GM21367 (cell line): ENCODE results near the gene RASGEF1B.
"Not testable (repeated sequence)": the region's sequence is repeated elsewhere in the genome, so short reads cannot be mapped to it uniquely, and the experiment has no call there.

ENCODE experiments used
- ATAC-seq: cut with Tn5 transposase; IDR thresholded peaks from one replicate; pipeline ENCODE4 v1.9.1; 2021; ENCODE audit not compliant: unreplicated experiment

The RASGEF1B gene

DNA sequence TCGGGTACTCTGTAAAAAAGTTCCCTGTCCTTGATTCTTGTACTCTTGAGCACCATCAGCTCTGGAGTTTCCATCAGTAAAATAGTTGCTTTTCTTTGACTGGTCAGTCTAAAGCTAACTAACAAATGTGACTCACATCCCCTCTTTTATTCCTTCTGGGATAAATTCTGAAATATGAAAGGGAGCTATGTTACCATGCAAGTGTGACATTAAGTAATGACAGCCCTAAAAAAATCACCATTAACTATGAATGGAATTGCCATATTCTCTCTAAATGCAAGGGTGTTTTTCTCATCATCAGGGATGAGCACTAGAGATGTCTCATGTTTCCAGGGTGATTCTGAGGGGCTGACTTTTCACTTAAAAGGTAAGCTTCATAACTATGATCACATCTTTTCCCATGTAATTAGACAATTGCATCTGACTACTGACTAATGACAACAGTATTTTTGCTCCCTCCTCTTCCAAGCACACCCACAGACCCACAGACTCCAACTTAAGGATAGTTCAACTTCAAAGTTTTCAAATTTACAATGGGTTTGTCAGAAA, 26.9 kb upstream of the RASGEF1B start:
- ATAC-seq = no peak

DNA sequence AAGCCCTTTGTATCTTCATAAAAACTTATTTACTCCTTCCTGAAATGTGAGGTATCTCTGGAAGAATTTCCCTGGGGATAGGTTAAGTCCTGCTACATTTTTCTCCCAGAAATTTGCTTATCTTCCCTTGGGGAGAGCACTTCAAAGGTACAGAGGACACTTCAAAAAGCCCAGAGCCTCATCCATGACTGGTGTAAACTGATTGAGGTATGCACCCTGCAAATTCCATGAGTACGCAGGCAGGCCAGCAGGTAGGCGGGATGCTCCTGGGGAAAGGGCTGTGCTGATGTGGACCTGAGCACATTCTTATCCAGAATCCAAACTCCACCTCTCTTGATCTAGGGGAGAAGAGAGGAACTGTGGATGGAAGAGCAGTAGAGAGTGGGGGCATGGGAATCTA, 26.3 kb upstream of the RASGEF1B start:
- ATAC-seq = no peak

DNA sequence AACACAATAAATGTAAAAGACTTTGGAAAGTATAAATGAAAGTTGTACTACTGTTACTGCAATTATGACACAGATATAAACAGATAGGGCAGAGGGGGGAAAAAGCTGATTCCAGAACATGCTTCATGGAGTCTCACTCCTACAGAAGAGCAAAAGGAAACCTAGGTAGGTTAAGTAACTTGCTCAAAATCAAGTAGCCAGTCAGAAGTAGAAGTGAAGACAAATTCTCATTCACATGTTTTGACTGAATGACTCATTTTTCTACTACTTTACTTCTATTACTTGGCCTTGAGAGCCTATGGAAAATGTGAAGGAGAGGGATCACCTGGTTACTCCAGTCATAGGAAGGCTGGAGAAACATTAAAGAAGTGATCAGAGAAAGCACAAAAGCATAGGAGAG, 23.6 kb upstream of the RASGEF1B start:
- no peak for ATAC-seq

DNA sequence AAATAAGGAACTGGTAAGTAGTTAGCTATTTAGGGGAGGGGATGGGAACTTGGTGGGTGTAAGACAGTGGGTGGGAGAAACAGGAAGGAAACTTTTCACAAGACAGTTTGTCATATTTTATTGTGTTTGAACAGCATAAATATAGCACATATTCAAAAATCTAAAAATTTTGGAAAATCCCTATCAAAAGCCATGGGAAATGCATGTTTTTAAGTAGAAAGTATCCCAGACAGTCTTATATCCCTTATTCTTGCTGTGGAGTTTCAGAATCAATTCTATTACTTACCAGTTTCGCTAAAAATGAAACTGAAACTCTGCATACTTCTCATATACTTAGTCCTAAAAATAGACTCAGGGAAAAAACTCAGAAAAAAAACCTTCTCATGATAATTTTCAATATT, 22.3 kb upstream of the RASGEF1B start:
- ATAC-seq = peak; percentile 66

DNA sequence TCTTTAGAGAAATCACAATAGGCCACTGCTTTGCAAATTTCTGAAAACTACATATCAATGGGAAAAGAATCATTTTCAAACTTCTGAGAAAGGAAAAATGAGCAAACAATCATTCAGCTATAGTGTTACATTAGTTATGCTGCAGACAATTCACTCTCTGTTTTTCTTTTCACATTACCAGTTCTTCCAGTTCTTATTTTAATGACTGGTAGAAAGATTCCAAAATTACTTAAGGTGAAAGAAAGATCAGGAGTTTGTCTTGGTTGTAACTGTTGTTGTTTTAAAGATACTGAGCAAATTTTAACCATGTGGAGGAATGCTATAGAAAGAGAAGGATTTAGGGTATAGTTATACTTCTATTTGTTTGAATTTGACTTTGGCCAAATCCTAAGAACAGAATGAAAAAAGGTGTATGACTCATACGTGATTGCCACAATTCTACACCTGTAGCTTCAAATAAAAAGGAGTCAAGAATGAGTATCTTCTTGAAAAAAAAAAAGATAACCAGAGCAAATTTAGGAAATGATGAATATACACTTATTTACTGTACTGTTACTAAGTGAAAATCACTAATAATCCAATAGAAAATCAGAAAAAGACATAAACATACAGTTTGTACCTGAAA, 21.0 kb upstream of the RASGEF1B start:
- no peak for ATAC-seq

DNA sequence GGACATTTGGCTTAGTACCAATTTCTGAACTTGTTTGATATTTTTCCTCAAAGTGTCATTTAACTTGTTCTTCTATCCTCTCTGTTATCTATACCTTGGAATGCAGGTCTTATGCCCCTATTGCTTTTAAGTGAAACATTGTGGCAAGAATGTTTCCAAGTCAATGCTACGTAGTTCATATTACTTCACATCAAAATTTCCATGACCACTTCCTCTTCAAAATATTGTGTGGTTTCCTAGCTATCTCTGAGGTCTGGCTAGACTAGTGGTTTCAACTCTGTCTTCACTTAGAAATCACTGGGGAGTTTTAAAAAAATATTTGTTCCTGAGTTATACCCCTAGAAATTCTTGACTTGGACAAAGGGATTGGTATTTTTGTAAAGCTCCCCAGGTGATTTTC, 20.2 kb upstream of the RASGEF1B start:
- ATAC-seq = peak; percentile 76

DNA sequence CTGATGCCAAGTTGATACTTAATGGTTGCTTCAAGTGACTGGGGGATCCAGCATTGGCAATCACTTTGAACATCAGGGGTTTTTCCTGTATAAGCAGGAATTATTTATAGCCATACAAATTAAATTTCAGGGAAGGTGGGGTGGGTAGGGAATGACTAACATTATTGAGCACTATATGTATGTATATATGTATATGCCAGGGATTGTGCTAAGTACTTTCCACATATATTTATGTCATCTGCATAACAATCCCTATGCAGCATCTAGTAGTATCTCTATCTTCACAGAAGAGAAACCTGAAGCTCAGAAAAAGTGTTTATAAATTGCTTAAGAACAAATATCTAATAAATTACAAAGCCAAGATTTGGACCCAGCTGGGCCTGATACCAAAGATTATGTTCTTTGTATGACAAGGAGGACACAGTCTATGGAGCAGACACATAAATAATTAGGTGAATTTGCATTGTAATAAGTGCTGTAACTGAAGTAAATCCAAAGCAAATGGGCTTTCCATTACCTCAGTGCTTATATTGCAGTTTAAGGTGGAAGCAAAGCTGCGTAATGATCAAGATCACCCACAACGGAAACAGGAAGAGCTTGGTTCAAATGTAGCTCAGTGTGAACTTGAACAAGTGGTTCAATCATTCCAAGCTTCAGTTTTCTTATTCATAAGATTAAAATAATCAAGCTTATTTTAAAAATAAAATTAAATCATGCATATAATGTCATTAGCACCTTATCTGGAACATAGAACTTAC, 18.9 kb upstream of the RASGEF1B start:
- no peak for ATAC-seq

DNA sequence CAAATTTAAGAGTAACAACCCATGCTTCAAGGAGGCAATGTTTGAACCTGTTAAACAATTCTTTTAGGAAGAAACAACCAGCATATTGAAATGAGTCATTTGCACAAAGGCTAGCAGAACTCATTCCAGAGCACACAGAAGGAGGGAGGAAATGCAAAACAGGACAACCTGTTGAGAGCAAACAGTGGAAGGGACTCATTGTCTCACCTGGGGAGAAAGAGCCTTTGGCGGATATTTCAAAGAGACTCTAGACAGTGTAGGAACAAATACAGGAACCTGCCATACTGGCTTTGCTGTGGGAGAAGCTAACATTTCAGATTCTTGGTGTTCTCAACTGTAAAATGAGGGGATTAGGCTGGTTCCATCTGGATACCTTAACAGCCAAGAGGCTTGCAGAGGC, 14.8 kb upstream of the RASGEF1B start:
- ATAC-seq = no peak

DNA sequence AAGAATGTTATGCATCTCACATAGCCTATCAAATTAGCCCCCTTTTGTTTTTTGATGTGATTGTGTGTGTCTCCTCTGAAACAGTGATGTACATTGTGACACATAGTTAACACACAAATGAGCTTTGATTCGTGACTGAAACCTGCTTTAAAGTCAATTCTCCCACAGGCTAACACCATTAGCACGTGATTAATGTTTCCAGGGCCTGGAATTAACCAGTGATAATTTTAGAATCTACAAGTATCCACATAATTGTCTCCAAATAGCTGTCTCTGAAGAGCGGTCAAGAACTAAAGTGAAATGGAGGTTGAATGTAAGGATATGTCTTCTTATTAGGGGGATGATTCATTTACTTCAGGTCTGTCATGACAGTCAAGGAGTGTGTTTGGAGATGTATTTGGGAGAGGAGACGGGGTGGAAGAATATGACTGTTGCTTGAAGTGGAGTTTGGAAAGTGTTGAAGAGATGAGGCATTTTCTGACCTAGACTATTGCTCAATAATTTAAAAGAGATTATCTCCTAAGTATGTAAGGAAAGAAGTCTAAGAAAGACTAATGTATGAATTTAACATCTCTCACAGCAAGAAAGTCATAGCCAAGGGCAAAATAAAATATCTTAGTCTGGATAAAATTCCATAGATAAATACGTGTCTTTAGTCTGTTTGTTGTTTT, 13.7 kb upstream of the RASGEF1B start:
- ATAC-seq = no peak

DNA sequence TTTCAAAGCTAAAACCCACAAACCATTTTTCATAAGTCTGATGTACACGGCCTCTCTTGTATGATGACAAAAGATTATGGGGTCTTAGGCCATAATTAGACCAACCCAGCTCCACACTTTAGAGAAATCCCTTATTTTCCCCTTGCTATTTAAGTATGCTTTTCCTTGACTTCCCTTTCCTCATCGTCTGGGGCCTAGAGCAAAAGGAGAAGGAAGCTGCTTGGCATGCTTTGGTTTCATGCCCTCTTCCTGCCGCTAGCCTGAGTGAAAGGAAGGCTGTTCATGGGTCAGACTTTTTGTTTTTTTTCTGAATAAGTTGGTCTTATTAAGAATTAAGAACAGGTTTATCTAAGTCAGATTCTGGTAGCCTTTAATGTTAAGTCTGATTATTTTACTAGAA, 10.6 kb upstream of the RASGEF1B start:
- ATAC-seq = no peak

DNA sequence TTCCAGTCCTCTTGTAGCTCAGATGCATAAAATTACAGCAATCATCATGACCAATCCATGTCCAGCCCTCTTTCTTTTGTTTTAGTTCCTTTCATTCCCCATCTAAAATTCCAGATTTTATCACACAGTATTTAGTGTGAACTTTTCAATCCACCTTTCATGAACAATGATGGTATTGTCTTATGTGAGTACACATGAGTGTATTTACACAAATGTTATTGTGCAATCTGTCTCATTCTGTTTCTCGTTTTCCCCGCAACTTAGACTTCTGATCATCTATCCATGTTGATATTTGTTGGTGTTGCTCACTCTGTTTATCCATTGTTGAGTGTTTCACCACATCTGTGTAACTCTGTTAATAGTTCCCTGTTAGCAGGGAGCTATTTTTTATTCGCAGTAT, 9.4 kb upstream of the RASGEF1B start:
- no peak for ATAC-seq

DNA sequence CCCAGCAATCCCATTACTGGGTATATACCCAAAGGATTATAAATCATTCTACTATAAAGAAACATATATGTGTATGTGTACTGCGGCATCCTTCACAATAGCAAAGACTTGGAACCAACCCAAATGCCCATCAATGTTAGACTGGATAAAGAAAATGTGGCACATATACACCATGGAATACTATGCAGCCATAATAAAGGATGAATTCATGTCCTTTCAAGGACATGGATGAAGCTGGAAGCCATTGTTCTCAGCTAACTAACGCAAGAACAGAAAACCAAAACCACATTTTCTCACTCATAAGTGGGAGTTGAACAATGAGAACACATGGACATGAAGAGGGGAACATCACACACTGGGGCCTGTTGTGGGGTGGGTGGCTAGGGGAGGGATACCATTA, 7.9 kb upstream of the RASGEF1B start:
- not testable (repeated sequence) for ATAC-seq

DNA sequence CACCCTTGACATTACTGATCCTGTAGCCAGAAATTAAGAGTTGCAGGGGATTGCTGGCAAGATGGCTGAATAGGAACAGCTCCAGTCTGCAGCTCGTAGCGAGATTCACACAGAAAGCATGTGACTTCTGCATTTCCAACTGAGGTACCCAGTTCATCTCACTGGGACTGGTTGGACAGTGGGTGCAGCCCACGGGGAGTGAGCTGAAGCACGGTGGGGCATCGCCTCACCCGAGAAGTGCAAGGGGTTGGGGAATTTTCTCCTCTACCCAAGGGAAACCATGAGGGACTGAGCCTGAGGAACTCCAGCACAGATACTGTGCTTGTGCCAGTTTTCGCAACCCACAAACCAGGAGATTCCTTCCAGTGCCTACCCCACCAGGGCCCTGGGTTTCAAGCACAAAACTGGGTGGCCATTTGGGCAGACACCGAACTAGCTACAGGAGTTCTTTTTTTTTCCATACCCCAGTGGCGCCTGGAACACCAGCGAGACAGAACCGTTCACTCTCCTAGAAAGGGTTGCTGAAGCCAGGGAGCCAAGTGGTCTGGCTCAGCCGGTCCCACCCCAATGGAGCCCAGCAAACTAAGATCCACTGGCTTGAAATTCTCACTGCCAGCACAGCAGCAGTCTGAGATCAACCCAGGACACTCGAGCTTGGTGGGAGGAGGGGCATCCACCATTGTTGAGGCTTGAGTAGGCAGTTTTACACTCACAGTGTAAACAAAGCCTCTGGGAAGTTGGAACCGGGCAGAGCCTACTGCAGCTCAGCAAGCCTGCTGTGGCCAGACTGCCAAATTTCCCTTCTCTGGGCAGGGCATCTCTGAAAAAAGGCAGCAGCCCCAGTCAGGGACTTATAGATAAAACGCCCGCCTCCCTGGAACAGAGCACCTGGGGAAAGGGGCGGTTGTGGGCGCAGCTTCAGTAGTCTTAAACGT, 1.9 kb upstream of the RASGEF1B start:
- ATAC-seq = not testable (repeated sequence)

DNA sequence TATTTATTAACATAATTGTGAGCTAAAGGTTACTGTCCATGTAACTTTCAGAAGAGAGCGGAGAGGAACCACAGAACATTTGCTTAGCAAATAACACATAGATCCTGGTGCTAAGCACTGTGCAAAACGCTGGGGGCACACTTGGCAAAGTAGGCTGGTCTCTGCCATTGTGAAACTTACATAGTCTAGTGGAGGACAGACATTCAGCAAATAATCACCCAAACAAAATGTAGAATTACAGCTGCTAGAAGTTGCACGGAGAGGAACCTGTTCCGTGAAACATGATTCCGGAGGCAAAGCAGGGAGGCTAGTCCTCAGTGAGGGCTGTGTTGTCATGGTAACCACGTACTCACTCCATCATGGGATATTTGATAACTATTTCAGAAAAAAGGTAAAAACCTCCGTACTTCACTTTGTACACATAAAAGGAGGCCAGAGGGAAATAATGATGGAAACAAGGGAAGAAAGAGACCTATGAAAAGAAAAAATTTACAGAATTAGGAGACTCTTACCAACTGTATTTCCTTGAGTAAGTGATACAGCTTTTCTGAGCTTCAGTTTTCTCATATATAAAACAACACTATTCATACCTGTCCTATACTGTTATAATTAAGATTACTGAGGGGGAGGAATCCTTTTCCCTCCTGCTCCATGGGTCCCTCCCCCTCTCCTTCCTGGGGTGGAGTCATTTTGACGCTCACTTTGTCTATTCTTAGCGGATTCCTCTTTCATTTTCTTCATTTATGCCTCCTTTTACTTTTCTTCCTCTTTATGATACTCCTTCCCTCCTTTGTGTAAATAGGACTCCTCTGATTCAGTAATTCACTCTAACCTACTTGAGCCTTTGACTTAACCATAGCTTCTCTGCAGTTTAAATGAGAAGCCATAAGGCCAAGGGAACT, 825 bp upstream of the RASGEF1B start:
- ATAC-seq = peak; percentile 56

DNA sequence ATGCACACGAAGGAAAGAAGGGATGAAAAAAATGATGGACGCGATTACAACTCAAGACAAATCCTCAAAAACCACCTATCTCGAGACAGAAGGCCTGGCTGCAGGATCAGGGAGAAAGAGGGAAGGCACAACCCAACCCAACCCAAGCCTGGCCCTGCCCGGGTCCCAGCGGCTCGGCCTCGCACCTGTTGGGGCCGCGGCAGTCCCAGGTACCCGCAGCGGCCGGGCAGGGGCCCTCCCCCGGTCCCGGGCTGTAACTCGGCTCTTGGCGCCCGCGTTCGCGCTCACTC, 464 bp downstream of the RASGEF1B start:
- ATAC-seq = peak; percentile 10

DNA sequence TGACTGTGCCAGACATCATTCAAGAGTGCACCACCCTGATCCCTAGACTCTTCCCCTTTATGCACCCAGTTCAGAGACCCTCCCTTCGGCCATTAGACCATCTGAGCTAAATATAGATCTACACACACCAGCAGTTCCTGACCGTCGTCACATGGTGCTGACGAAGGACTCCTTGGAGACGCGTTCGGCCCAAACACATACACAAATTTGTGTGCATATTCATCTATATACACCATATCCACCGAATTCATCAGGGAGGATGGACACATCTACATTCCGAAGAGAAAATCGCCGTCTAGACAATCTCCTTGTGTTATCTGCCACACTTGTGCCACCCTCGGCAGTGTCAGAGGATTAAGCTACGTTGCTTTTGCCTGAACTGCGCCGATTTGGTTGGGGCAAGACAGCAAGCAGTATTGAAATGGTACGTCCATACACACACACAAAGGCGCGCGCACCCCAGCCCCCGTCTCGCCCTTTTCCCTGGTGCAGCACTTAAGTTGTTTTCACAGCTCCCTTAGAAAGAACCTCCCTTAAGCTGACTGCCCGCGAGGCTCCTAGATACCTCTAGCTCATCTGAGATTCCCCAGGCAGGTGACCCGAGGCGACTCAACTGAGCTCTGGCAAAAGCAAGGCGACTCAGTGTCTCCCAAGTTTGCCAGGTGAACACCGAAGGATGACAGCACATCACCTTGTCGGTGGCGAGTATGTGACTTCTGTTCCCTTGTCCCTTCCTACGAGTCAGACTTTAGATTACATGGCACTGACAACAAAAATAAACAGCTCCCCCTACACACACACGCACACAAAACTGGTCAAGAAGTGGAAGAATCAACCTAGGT, 1.0 kb downstream of the RASGEF1B start:
- ATAC-seq = no peak

DNA sequence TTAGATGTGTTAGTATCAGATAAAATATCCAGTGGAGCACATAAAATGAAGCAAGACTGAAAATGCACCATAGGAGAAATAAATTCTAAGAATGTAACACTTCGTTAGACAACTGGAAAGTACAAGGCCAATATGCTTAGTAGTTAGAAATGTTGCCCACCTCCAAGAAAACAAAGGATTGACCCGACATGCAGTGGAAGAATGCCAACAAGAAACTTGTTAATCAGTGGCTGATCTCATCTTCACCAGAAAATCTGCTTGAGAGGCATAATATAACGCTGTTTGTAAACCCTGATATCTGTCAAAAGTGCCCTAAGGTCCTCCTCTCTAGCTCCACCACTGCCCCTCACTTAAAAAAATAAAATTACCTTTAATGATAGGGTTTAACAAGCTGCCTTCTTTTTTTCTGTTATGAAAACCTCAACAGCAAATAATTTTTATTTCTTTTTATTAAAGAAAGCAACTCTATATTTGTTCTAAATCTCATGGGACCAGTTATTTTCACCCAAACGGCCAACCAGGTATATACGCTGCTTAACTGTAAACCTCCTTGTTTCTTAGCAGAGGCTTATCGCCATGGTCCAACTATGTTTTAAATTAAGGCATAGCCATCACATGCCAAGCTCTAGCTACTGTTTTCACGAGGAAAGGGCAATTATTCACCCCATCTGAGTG, 1.8 kb downstream of the RASGEF1B start:
- ATAC-seq = no peak

DNA sequence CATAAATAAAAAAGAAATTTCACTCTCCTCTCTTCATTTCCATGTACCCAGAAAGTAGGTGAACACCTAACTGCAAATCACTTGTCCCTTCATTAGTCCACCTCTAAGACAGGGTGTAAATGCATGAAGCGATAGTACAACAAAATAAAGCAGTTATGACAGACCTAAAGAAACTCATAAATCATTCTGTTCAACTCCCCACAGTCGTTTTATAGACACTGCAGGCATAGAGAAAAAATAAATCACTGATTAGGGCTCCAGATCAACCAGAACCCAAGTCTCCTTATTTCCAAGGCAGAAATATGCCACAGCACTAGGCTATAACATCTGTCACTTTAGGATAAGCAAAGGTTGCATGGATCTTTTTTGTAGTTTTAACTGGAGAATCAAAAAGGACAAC, 3.0 kb downstream of the RASGEF1B start:
- no peak for ATAC-seq

DNA sequence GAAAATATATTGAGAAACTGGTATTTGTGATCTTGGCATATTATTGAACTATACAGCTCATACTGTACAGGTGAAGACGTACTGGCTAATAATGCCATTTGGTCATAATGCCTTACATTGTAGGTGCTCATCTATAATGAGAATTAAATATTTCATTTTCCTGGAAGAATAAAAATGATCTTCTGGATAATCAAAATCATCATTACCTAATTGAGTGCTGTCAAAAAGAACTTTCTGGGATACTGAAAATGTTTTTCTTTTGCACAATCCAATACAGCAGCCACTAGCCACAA, 4.1 kb downstream of the RASGEF1B start:
- ATAC-seq = no peak
